Thyroid gland (tissue), 4 donors: Measurements from ENCODE around the gene RUNX2.

Experiments used
- POLR2A ChIP-seq, 2 donors: fragments of 450-650 bp; IDR thresholded peaks; one replicate each; pipeline ENCODE4 v1.6.1; 2017; ENCODE audit warnings: antibody characterized with exemption in 2 of 2, mild to moderate bottlenecking in 2 of 2, moderate library complexity in 1 of 2
- TF ChIP-seq, protein P1 (sequence below), 6 experiments: fragments of 200-600 bp in 3 of 6; fragments of 450-650 bp in 3 of 6; sonication (generic) in 3 of 6; IDR thresholded peaks; one replicate each; pipeline ENCODE4 v1.5.1; 2016 to 2019; ENCODE audit warnings: antibody characterized with exemption in 6 of 6, mild to moderate bottlenecking in 2 of 6, inconsistent platforms in 1 of 6, moderate library complexity in 1 of 6

DNA sequence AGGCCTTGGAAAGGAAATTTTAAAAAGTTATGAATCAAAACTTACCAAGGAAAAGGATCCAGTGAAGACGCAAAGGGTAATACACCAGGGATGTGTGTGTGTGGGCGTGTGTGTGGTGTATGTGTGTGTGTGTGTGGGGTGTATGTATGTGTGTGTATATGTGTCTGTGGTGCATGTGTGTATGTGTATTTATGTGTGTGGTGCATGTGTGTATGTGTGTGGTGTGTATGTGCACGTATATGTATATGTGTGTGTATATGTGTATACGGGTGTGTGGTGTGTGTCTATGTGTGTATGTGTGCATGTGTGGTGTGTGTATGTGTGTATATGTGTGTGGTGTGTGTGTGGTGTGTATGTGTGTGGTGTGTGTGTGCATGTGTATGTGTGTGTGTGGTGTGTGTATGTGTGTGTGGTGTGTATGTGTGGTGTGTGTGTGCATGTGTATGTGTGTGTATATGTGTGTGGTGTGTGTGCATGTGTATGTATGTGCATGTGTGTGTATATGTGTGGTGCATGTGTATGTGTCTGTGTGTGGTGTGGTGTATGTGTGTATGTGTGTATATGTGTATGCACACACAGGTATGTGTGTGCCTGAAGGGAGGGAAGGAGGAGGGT, 225.7 kb downstream of the RUNX2 start:
- TF ChIP-seq, protein P1, sequence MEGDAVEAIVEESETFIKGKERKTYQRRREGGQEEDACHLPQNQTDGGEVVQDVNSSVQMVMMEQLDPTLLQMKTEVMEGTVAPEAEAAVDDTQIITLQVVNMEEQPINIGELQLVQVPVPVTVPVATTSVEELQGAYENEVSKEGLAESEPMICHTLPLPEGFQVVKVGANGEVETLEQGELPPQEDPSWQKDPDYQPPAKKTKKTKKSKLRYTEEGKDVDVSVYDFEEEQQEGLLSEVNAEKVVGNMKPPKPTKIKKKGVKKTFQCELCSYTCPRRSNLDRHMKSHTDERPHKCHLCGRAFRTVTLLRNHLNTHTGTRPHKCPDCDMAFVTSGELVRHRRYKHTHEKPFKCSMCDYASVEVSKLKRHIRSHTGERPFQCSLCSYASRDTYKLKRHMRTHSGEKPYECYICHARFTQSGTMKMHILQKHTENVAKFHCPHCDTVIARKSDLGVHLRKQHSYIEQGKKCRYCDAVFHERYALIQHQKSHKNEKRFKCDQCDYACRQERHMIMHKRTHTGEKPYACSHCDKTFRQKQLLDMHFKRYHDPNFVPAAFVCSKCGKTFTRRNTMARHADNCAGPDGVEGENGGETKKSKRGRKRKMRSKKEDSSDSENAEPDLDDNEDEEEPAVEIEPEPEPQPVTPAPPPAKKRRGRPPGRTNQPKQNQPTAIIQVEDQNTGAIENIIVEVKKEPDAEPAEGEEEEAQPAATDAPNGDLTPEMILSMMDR (IDR thresholded peaks at IDR 0.05): no peak
- no peak for TF ChIP-seq POLR2A (IDR thresholded peaks at IDR 0.05)
